ENCODE measurements around the gene CCDC187. TPM values are rescaled to one million over a fixed set of nuclear protein-coding genes. Genes with fewer than 3 reads are reported as not detected.

The CCDC187 gene
- total and polyA plus RNA-seq, 8 donors = 0.12 to 2.8 (median 0.45) TPM; not detected in 1

DNA sequence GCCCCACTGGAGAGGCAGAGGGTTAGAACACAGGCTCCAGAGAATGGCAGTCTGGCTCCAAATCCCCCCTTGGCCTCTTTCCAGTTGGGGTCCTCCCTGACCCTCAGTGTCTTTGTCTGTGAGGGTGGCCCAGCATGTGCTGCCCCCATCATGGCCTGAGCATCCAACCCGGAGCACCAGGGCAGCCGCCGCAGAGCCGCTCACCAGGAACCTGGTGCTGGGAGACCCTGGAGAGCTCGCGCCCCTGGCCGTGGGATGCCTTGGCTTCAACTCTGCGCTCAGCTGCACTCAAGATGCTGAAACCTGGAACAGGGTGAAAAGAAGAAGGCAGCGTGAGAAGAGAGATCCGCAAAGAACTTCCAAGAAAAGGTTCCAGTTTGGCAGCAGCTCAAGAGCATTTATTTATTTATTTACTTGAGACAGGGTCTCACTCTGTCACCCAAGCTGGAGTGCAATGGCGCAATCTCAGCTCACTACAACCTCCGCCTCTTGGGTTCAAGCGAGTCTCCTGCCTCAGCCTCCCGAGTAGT, 3.8 kb downstream of the CCDC187 start:
- H3K9me3 ChIP-seq = no peaks in the 10 kb centered on the region
- peaks cover 0 to 58% (median 0%) of the 10 kb centered on the region in 3 donors for H3K27me3 ChIP-seq
- no peaks in the 10 kb centered on the region for H3K36me3 ChIP-seq
- H3K27ac ChIP-seq = no peak overlapping the region
- DNase-seq = no peak
- intact Hi-C loops (cut with DNase I; ENCODE audit: low total_unique reads) = no loop called here
- TF ChIP-seq POLR2A (IDR thresholded peaks at IDR 0.05) (no peak), POLR2AphosphoS5 (IDR thresholded peaks at IDR 0.05) (no peak), EP300 (IDR thresholded peaks at IDR 0.05) (no peak), CTCF (IDR thresholded peaks at IDR 0.05) (no peak)
- no peak overlapping the region for H3K4me3 ChIP-seq
- WGBS, 5 donors = 90 to 94% (median 92%) methylated on average over 14 of the region's 14 CpGs
- peaks cover 0 to 21% (median 14%) of the 10 kb centered on the region in 4 donors for H3K4me1 ChIP-seq

- H3K36me3 ChIP-seq = no peaks in the 10 kb centered on the region
- no peak for TF ChIP-seq POLR2A (IDR thresholded peaks at IDR 0.05)
- no peak for TF ChIP-seq CTCF (IDR thresholded peaks at IDR 0.05)
- no peak for TF ChIP-seq POLR2AphosphoS5 (IDR thresholded peaks at IDR 0.05)
- TF ChIP-seq EP300 (IDR thresholded peaks at IDR 0.05) = no peak
- no peak overlapping the region for H3K27ac ChIP-seq
- no peak for DNase-seq
- peaks cover 0 to 21% (median 14%) of the 10 kb centered on the region in 4 donors for H3K4me1 ChIP-seq
- no peaks in the 10 kb centered on the region for H3K9me3 ChIP-seq
- intact Hi-C loops (cut with DNase I; ENCODE audit: low total_unique reads) = no loop called here
- no peak overlapping the region for H3K4me3 ChIP-seq
- WGBS, 5 donors = 47 to 66% (median 58%) methylated on average over 2 to 7 of the region's 7 CpGs
- H3K27me3 ChIP-seq = peaks cover 0 to 55% (median 0%) of the 10 kb centered on the region in 3 donors
These were observed 4.4 kb downstream of the CCDC187 start for GRCh38 chr9:136299541-136299940.

- H3K9me3 ChIP-seq = no peaks in the 10 kb centered on the region
- TF ChIP-seq POLR2A (IDR thresholded peaks at IDR 0.05) (no peak), CTCF (IDR thresholded peaks at IDR 0.05) (no peak), POLR2AphosphoS5 (IDR thresholded peaks at IDR 0.05) (no peak), EP300 (IDR thresholded peaks at IDR 0.05) (no peak)
- no peak overlapping the region for H3K4me3 ChIP-seq
- 72 to 80% (median 73%) methylated on average over 18 of the region's 18 CpGs for WGBS, 5 donors
- no peaks in the 10 kb centered on the region for H3K36me3 ChIP-seq
- H3K27me3 ChIP-seq = peaks cover 0 to 51% (median 0%) of the 10 kb centered on the region in 3 donors
- no peak for DNase-seq
- H3K4me1 ChIP-seq = peaks cover 0 to 21% (median 14%) of the 10 kb centered on the region in 4 donors
- intact Hi-C loops (cut with DNase I; ENCODE audit: low total_unique reads) = no loop called here
- no peak overlapping the region for H3K27ac ChIP-seq
These were observed 4.8 kb downstream of the CCDC187 start for GRCh38 chr9:136299116-136299515.

DNA sequence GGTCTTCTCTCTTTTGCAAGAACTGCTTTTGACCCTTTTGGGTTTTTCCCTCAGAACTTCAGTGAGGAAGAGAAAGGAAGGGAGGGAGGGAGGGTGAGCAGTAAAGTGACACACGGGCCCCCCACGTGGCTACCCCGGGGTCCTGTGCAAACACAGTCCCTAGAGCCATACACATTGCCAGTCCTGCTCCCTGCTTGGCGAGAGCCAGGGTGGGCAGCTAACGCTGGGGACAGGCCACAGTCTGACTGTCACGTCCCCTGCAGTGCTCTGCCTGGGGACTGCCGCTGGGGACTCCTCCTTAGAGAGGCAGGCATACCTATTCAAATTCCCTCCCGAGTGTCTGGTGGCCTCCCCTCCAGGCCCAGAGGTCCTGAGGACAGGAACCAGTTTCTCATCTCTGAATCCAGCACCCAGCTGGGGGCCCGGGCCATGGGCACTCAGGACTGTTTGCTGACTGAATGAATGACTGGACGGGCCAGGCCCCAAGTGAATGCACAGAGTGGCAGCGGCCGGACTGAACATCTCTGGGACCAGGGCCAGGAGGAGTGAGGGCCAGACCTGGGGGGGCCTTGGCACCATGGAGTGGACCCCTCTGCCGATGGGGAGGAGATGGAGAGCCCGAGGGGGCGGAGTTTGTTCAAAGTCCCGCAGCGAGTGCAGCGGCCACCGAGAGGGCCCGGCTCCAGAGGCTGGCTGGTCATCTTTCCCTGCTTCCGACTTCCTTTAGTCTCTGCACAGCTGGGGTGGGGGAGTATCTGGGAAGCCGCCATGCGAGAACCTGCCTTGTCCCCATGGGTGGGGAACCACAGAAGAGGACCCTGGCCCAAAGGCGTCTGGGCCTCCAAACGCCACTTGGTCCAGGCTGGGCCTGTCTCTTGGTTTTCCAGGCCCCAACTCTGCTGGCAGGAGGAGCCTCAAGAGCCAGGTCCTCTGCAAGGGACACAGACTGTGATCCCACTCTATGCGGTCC, 5.8 kb downstream of the CCDC187 start:
- intact Hi-C loops (cut with DNase I; ENCODE audit: low total_unique reads) = no loop called here
- no peak for TF ChIP-seq POLR2AphosphoS5 (IDR thresholded peaks at IDR 0.05)
- TF ChIP-seq CTCF (IDR thresholded peaks at IDR 0.05) = no peak
- no peak for TF ChIP-seq EP300 (IDR thresholded peaks at IDR 0.05)
- no peak for TF ChIP-seq POLR2A (IDR thresholded peaks at IDR 0.05)
- no peak for DNase-seq
- Histone ChIP-seq H3K4me3 (no peak overlapping the region), H3K27me3 (peaks cover 0 to 40% (median 0%) of the 10 kb centered on the region in 3 donors), H3K9me3 (no peaks in the 10 kb centered on the region), H3K36me3 (no peaks in the 10 kb centered on the region), H3K27ac (peak overlapping the region in 2 of 5 donors; percentile 54 to 72), H3K4me1 (peaks cover 0 to 21% (median 14%) of the 10 kb centered on the region in 4 donors)
- 73 to 85% (median 78%) methylated on average over 20 to 26 of the region's 26 CpGs for WGBS, 5 donors
